GM12878 (cell line): ENCODE results near the gene LRBA. TPM values are rescaled to one million over a fixed set of nuclear protein-coding genes. Genes with fewer than 3 reads are reported as not detected.

Experiments used
- ATAC-seq: fragments of 200-7000 bp; cut with Tn5 transposase; 3 replicates; pipeline ENCODE4 v1.9.1; 2020; ENCODE audit warnings: mild to moderate bottlenecking, moderate library complexity
- BruUV-seq: library from RNA; stranded (reverse); fragments of 400-500 nt; replicated peaks from 2 replicates; lab custom pipeline; 2021; lab: Mats Ljungman, UMichigan
- CTCF ChIA-PET: fragments of 300-600 bp; sonication (Branson Sonifier 250); formaldehyde crosslinking; extraction: SDS; loops from one replicate; lab custom pipeline; 2021; ENCODE audit warnings: inconsistent platforms; lab: Yijun Ruan, JAX
- POLR2A ChIA-PET: fragments of 350-600 bp; formaldehyde crosslinking; extraction: SDS; loops from one replicate; lab custom pipeline; 2021; ENCODE audit warnings: inconsistent platforms; lab: Charles Lee
- RAD21 ChIA-PET: fragments of 300-600 bp; sonication (Branson Sonifier 250); formaldehyde crosslinking; loops from one replicate; lab custom pipeline; 2023; ENCODE audit warnings: antibody characterized with exemption; ENCODE audit not compliant: unreplicated experiment; lab: Charles Lee
- SMC1A ChIA-PET: fragments of 300-600 bp; sonication (Branson Sonifier 250); formaldehyde crosslinking; loops from one replicate; lab custom pipeline; 2023; ENCODE audit not compliant: unreplicated experiment, uncharacterized antibody; lab: Charles Lee
- DNase-seq: peaks from one replicate; pipeline ENCODE4 v3.0.0-alpha.2; 2011; ENCODE audit warnings: low read depth, low spot score
- FAIRE-seq: peaks from 3 replicates; lab custom pipeline; 2011; peaks lifted over from hg19 to GRCh38; lab: Jason Lieb, UNC
- H2AFZ ChIP-seq: 2 replicates; pipeline ENCODE4 v1.6.0; 2011; ENCODE audit warnings: low read depth, low read length, control low read depth; ENCODE audit not compliant: control insufficient read depth
- H3K27ac ChIP-seq: 2 replicates; pipeline ENCODE4 v1.5.1; 2011; ENCODE audit warnings: control low read depth; ENCODE audit not compliant: control insufficient read depth, insufficient read depth
- H3K27me3 ChIP-seq, 2 experiments: replicated peaks in 1 of 2; 2 replicates each; pipeline versions ENCODE4 v1.6.0 to v1.6.1; 2011; ENCODE audit warnings: low read length in 1 of 2; ENCODE audit not compliant: control insufficient read depth in 2 of 2, insufficient read depth in 2 of 2
- H3K36me3 ChIP-seq, 2 experiments: 2 replicates each; pipeline ENCODE4 v1.5.1; 2011; ENCODE audit warnings: low read length in 1 of 2; ENCODE audit not compliant: control insufficient read depth in 2 of 2, insufficient read depth in 2 of 2
- H3K4me1 ChIP-seq: 2 replicates; pipeline ENCODE4 v1.6.1; 2011; ENCODE audit warnings: mild to moderate bottlenecking, low read length, moderate library complexity, mixed read lengths; ENCODE audit not compliant: control insufficient read depth, insufficient read depth
- H3K4me2 ChIP-seq: 2 replicates; pipeline ENCODE4 v1.6.0; 2011; ENCODE audit warnings: control low read depth; ENCODE audit not compliant: control insufficient read depth, insufficient read depth
- H3K4me3 ChIP-seq: fragments of 200-600 bp; sonication (generic); 2 replicates; pipeline ENCODE4 v1.5.1; 2016
- H3K79me2 ChIP-seq: 2 replicates; pipeline ENCODE4 v1.6.0; 2011; ENCODE audit warnings: low read length; ENCODE audit not compliant: control insufficient read depth, insufficient read depth
- H3K9ac ChIP-seq: 2 replicates; pipeline ENCODE4 v1.8.0; 2011; ENCODE audit warnings: low read length, control low read depth, mixed read lengths; ENCODE audit not compliant: control insufficient read depth, insufficient read depth
- H3K9me3 ChIP-seq: replicated peaks from 3 replicates; pipeline ENCODE4 v1.5.1; 2011; ENCODE audit warnings: mild to moderate bottlenecking, low read length; ENCODE audit not compliant: control insufficient read depth, insufficient read depth
- H4K20me1 ChIP-seq: 2 replicates; pipeline ENCODE4 v1.6.0; 2011; ENCODE audit not compliant: control insufficient read depth, insufficient read depth
- BMI1 ChIP-seq: fragments of 450-650 bp; IDR thresholded peaks from 2 replicates; pipeline ENCODE4 v1.6.1; 2016; ENCODE audit warnings: mild to moderate bottlenecking, moderate library complexity, borderline replicate concordance
- CBFB ChIP-seq: IDR thresholded peaks from 2 replicates; pipeline ENCODE4 v1.6.1; 2016; ENCODE audit warnings: antibody characterized with exemption, low read depth
- MEF2B ChIP-seq: fragments of 450-650 bp; IDR thresholded peaks from 2 replicates; pipeline ENCODE4 v1.6.1; 2018; ENCODE audit warnings: mild to moderate bottlenecking, moderate library complexity; ENCODE audit not compliant: partially characterized antibody, poor library complexity, severe bottlenecking
- NBN ChIP-seq: fragments of 450-650 bp; IDR thresholded peaks from 2 replicates; pipeline ENCODE4 v1.6.1; 2016
- NR2C2 ChIP-seq: IDR thresholded peaks from 2 replicates; pipeline ENCODE4 v1.6.1; 2011; ENCODE audit warnings: borderline replicate concordance, low read depth; ENCODE audit not compliant: control insufficient read depth, insufficient read length
- NRF1 ChIP-seq: conservative IDR thresholded peaks from 2 replicates; pipeline ENCODE4 v1.6.1; 2011; ENCODE audit warnings: mild to moderate bottlenecking, low read depth, low read length, improper control_type of control experiment
- PAX5 ChIP-seq: IDR thresholded peaks from 2 replicates; pipeline ENCODE4 v1.6.1; 2011; ENCODE audit warnings: low read depth, low read length, borderline replicate concordance
- POLR2AphosphoS5 ChIP-seq: IDR thresholded peaks from 2 replicates; pipeline ENCODE4 v1.6.1; 2011; ENCODE audit warnings: mild to moderate bottlenecking, low read length, inconsistent platforms
- SMAD1 ChIP-seq: fragments of 450-650 bp; IDR thresholded peaks from 2 replicates; pipeline ENCODE4 v1.6.1; 2018; ENCODE audit warnings: mild to moderate bottlenecking, low read depth; ENCODE audit not compliant: partially characterized antibody
- ZZZ3 ChIP-seq: IDR thresholded peaks from 2 replicates; pipeline ENCODE4 v1.6.1; 2011; ENCODE audit warnings: low read depth; ENCODE audit not compliant: control insufficient read depth, insufficient read length
- WGBS: methylation state at CpG from one replicate; pipeline ENCODE4 v1.1.6; 2016; ENCODE audit warnings: low lambda C conversion rate; ENCODE audit not compliant: insufficient replicate concordance, insufficient coverage; ENCODE audit errors: missing lambda C conversion rate; 5-methylcytosine and 5-hydroxymethylcytosine counted together
- in situ Hi-C: fragments of 300-500 bp; cut with MboI; formaldehyde crosslinking; loops from 9 replicates; pipeline ENCODE4 v1.14.3; 2018; ENCODE audit warnings: mixed read lengths
- intact Hi-C: fragments of 100-400 bp; cut with micrococcal nuclease; formaldehyde crosslinking; loops from one replicate; pipeline ENCODE4 v1.14.2; 2022; ENCODE audit not compliant: unreplicated experiment
- polyA plus RNA-seq, 11 experiments: library from polyadenylated mRNA; depleted of rRNA in 4 of 11; unstranded in 6 of 11; stranded (reverse) in 5 of 11; fragments of >200 nt; fragmentation: Nextera tagmentation in 4 of 11; fragmentation: Illumina TruSeq in 1 of 11; extraction: Ambion mirVana in 4 of 11; extraction: Trizol in 1 of 11; gene quantifications; 1 replicate in 1 of 11; 2 replicates in 10 of 11; pipeline versions ENCODE4 v1.2.1 to v1.2.3, GENCODE V29; 2011 to 2016; ENCODE audit warnings: inconsistent platforms in 2 of 11, missing spikeins in 2 of 11, low read depth in 1 of 11
- total RNA-seq, 4 experiments: library from RNA; depleted of rRNA in 3 of 4; stranded (reverse); fragments of >200 nt in 3 of 4; fragmentation: Illumina TruSeq in 1 of 4; extraction: Trizol in 1 of 4; gene quantifications; 2 replicates each; pipeline versions ENCODE4 v1.2.1 to v1.2.3, GENCODE V29; 2013 to 2021
- TF ChIP-seq, protein P1 (sequence below): fragments of 450-650 bp; IDR thresholded peaks from 2 replicates; pipeline ENCODE4 v1.6.1; 2018; ENCODE audit warnings: mild to moderate bottlenecking, low read depth, moderate library complexity; ENCODE audit not compliant: partially characterized antibody
- TF ChIP-seq, protein P2 (sequence below): fragments of 450-650 bp; IDR thresholded peaks from 2 replicates; pipeline ENCODE4 v1.6.1; 2017; ENCODE audit warnings: mild to moderate bottlenecking
- TF ChIP-seq, protein P3 (sequence below): fragments of 450-650 bp; IDR thresholded peaks from 2 replicates; pipeline ENCODE4 v1.6.1; 2016; ENCODE audit warnings: mild to moderate bottlenecking, moderate library complexity, borderline replicate concordance
- TF ChIP-seq, protein P4 (sequence below): fragments of 450-650 bp; conservative IDR thresholded peaks from 2 replicates; pipeline ENCODE4 v1.6.1; 2017; ENCODE audit warnings: mild to moderate bottlenecking, moderate library complexity

LRBA gene
- total and polyA plus RNA-seq, 10 of the 15 experiments (the other 5 are each of a cell fraction or from before 2014, with no cell fraction given), result 20.3 to 93.4 (median 55.0) TPM

DNA sequence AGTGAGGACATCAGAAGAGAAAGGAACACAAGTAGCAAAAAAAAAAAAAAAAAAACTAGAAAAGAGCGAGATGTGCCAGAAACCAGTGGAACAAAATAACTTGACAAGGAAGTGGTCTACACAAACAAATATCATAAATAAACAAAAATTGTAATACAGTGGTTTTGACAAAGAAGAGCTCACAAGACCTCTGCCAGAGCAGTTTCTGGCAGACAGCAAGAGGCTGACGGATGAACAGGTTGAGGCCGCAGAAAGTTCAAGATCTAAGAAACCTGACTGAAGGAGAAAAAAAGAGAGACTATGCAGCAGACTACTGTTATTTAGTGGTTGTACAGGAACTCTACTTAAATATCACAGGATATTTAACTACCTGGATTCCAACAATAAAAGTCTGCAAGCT, 367.0 kb downstream of the LRBA start:
- Histone ChIP-seq H3K9me3 (no peaks in the 10 kb centered on the region), H4K20me1 (no peaks in the 10 kb centered on the region), H2AFZ (no peak overlapping the region), H3K27ac (no peak overlapping the region), H3K36me3 (no peaks in the 10 kb centered on the region), H3K79me2 (no peaks in the 10 kb centered on the region), H3K4me1 (no peaks in the 10 kb centered on the region), H3K4me2 (no peak overlapping the region), H3K9ac (no peak overlapping the region), H3K4me3 (no peak overlapping the region), H3K27me3 (no peaks in the 10 kb centered on the region)
- ATAC-seq (no peak), FAIRE-seq (no peak), DNase-seq (no peak)
- ChIA-PET SMC1A (no interaction called here), CTCF (no interaction called here), POLR2A (interaction anchor here (0.8 kb wide), 1 partner anchor 114 kb away, joined by 8 read pairs; no protein-coding TSS in a partner anchor), RAD21 (no interaction called here)
- no peak for TF ChIP-seq MEF2B
- no peak for TF ChIP-seq NBN
- TF ChIP-seq, protein P1, sequence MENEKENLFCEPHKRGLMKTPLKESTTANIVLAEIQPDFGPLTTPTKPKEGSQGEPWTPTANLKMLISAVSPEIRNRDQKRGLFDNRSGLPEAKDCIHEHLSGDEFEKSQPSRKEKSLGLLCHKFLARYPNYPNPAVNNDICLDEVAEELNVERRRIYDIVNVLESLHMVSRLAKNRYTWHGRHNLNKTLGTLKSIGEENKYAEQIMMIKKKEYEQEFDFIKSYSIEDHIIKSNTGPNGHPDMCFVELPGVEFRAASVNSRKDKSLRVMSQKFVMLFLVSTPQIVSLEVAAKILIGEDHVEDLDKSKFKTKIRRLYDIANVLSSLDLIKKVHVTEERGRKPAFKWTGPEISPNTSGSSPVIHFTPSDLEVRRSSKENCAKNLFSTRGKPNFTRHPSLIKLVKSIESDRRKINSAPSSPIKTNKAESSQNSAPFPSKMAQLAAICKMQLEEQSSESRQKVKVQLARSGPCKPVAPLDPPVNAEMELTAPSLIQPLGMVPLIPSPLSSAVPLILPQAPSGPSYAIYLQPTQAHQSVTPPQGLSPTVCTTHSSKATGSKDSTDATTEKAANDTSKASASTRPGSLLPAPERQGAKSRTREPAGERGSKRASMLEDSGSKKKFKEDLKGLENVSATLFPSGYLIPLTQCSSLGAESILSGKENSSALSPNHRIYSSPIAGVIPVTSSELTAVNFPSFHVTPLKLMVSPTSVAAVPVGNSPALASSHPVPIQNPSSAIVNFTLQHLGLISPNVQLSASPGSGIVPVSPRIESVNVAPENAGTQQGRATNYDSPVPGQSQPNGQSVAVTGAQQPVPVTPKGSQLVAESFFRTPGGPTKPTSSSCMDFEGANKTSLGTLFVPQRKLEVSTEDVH, result no peak
- TF ChIP-seq PAX5, result no peak
- TF ChIP-seq, protein P2, sequence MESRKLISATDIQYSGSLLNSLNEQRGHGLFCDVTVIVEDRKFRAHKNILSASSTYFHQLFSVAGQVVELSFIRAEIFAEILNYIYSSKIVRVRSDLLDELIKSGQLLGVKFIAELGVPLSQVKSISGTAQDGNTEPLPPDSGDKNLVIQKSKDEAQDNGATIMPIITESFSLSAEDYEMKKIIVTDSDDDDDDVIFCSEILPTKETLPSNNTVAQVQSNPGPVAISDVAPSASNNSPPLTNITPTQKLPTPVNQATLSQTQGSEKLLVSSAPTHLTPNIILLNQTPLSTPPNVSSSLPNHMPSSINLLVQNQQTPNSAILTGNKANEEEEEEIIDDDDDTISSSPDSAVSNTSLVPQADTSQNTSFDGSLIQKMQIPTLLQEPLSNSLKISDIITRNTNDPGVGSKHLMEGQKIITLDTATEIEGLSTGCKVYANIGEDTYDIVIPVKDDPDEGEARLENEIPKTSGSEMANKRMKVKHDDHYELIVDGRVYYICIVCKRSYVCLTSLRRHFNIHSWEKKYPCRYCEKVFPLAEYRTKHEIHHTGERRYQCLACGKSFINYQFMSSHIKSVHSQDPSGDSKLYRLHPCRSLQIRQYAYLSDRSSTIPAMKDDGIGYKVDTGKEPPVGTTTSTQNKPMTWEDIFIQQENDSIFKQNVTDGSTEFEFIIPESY, result no peak
- TF ChIP-seq CBFB, result no peak
- TF ChIP-seq SMAD1, result no peak
- no peak for TF ChIP-seq POLR2AphosphoS5
- no peak for TF ChIP-seq ZZZ3
- TF ChIP-seq NR2C2, result no peak
- TF ChIP-seq BMI1, result no peak
- TF ChIP-seq, protein P3, sequence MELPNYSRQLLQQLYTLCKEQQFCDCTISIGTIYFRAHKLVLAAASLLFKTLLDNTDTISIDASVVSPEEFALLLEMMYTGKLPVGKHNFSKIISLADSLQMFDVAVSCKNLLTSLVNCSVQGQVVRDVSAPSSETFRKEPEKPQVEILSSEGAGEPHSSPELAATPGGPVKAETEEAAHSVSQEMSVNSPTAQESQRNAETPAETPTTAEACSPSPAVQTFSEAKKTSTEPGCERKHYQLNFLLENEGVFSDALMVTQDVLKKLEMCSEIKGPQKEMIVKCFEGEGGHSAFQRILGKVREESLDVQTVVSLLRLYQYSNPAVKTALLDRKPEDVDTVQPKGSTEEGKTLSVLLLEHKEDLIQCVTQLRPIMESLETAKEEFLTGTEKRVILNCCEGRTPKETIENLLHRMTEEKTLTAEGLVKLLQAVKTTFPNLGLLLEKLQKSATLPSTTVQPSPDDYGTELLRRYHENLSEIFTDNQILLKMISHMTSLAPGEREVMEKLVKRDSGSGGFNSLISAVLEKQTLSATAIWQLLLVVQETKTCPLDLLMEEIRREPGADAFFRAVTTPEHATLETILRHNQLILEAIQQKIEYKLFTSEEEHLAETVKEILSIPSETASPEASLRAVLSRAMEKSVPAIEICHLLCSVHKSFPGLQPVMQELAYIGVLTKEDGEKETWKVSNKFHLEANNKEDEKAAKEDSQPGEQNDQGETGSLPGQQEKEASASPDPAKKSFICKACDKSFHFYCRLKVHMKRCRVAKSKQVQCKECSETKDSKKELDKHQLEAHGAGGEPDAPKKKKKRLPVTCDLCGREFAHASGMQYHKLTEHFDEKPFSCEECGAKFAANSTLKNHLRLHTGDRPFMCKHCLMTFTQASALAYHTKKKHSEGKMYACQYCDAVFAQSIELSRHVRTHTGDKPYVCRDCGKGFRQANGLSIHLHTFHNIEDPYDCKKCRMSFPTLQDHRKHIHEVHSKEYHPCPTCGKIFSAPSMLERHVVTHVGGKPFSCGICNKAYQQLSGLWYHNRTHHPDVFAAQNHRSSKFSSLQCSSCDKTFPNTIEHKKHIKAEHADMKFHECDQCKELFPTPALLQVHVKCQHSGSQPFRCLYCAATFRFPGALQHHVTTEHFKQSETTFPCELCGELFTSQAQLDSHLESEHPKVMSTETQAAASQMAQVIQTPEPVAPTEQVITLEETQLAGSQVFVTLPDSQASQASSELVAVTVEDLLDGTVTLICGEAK, result no peak
- TF ChIP-seq, protein P4, sequence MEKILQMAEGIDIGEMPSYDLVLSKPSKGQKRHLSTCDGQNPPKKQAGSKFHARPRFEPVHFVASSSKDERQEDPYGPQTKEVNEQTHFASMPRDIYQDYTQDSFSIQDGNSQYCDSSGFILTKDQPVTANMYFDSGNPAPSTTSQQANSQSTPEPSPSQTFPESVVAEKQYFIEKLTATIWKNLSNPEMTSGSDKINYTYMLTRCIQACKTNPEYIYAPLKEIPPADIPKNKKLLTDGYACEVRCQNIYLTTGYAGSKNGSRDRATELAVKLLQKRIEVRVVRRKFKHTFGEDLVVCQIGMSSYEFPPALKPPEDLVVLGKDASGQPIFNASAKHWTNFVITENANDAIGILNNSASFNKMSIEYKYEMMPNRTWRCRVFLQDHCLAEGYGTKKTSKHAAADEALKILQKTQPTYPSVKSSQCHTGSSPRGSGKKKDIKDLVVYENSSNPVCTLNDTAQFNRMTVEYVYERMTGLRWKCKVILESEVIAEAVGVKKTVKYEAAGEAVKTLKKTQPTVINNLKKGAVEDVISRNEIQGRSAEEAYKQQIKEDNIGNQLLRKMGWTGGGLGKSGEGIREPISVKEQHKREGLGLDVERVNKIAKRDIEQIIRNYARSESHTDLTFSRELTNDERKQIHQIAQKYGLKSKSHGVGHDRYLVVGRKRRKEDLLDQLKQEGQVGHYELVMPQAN, result no peak
- no peak for TF ChIP-seq NRF1
- no TSS peak for BruUV-seq
- WGBS, result 95% methylated on average over 3 of the region's 3 CpGs
- intact Hi-C loops (no loop called here), in situ Hi-C loops (no loop called here)
